A549 treated with RU486 at 1 μM for 4 hours (cell line): Measurements from ENCODE around the gene DSG3. TPM values are rescaled to one million over a fixed set of nuclear protein-coding genes. Genes with fewer than 3 reads are reported as not detected.

ENCODE experiments used
- total RNA-seq: library from RNA; stranded (reverse); fragments of 200-300 nt; extraction: Qiagen RNA extraction; gene quantifications from 5 replicates; pipeline ENCODE4 v1.2.3, GENCODE V29; 2022; ENCODE audit warnings: low read depth

The DSG3 gene, protein sequence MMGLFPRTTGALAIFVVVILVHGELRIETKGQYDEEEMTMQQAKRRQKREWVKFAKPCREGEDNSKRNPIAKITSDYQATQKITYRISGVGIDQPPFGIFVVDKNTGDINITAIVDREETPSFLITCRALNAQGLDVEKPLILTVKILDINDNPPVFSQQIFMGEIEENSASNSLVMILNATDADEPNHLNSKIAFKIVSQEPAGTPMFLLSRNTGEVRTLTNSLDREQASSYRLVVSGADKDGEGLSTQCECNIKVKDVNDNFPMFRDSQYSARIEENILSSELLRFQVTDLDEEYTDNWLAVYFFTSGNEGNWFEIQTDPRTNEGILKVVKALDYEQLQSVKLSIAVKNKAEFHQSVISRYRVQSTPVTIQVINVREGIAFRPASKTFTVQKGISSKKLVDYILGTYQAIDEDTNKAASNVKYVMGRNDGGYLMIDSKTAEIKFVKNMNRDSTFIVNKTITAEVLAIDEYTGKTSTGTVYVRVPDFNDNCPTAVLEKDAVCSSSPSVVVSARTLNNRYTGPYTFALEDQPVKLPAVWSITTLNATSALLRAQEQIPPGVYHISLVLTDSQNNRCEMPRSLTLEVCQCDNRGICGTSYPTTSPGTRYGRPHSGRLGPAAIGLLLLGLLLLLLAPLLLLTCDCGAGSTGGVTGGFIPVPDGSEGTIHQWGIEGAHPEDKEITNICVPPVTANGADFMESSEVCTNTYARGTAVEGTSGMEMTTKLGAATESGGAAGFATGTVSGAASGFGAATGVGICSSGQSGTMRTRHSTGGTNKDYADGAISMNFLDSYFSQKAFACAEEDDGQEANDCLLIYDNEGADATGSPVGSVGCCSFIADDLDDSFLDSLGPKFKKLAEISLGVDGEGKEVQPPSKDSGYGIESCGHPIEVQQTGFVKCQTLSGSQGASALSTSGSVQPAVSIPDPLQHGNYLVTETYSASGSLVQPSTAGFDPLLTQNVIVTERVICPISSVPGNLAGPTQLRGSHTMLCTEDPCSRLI
- 0.02 to 0.04 TPM (median 0.02 TPM) in 3 of 5 replicates, not detected in the others for total RNA-seq

GRCh38 chr18:31447530-31448191 is at the start of gene DSG3:
TSS of gene DSG3 (plus strand) at chr18:31447741. CDS start at chr18:31447878, 137 bp downstream.

DNA sequence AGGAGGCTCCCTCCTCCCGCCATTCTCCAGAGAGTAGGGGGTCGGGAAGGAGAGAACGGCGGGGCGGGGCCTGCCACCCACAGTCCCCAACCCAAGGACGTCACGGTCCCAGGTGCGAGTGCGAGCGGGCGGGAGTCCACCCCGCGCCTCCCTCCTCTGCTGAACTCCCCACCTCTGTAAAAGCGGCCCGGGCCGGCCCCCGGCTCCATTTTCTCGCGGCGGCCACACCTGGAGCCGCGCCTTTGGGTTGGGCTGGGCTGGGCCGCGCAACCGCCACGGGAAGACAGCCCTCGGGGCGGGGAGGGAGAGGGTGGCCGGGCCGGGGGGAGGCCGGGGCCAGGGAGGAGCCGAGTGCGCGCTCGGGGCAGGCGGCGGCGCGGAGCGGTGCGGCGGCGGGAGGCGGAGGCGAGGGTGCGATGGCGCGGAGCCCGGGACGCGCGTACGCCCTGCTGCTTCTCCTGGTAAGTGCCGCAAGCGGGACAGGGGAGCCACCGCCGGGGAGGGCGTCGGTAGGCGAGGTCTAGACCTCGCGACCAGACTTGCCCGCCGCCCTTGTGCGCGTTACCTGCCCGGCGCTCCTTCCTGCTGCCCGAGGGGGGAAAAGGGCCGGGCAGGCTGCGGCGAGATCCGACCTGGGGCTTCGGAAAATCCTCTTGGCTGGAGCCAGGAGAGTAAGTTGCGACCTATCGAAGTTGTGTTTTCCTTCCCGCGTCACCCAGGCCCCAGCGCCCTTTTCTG is 50.5 kb downstream of the DSG3 start, which contains the start of gene DSG2:
Gene DSG2 (plus strand): TSS at position 342 of the 738 bp plus-strand sequence. CDS start 75 bp downstream, at position 417.

Other genes with a start within 250 kb of the DSG3 start
- not detected in 5 replicates for gene DSG1, start 129.6 kb upstream of the DSG3 start, total RNA-seq
- gene DSG4, start 71.0 kb upstream of the DSG3 start, total RNA-seq = not detected in 5 replicates
- gene DSG2, start 50.4 kb downstream of the DSG3 start, total RNA-seq = 29.9 to 63.9 TPM (median 58.5 TPM) in 5 replicates
- gene TTR, start 144.1 kb downstream of the DSG3 start, total RNA-seq = 1.8 TPM in 1 of 5 replicates, not detected in the others
- gene B4GALT6, start 236.8 kb downstream of the DSG3 start, total RNA-seq = 2.2 to 9.3 TPM (median 7.3 TPM) in 5 replicates